A673 (cell line): Measurements from ENCODE around the gene SEC23B.

Experiments
- EZH2 ChIP-seq: fragments of 200-600 bp; sonication (generic); IDR thresholded peaks from 2 replicates; pipeline ENCODE4 v1.6.1; 2017; ENCODE audit warnings: borderline replicate concordance, low read depth, mild to moderate bottlenecking, mixed read lengths, antibody characterized with exemption, low read length; ENCODE audit not compliant: poor library complexity, severe bottlenecking
- TF ChIP-seq, protein P1 (sequence below): fragments of 300-800, 200-600 bp; sonication (generic); conservative IDR thresholded peaks from 2 replicates; pipeline ENCODE4 v1.5.1; 2017; ENCODE audit warnings: low read depth, mild to moderate bottlenecking, antibody characterized with exemption, low read length, moderate library complexity, mixed read lengths

DNA sequence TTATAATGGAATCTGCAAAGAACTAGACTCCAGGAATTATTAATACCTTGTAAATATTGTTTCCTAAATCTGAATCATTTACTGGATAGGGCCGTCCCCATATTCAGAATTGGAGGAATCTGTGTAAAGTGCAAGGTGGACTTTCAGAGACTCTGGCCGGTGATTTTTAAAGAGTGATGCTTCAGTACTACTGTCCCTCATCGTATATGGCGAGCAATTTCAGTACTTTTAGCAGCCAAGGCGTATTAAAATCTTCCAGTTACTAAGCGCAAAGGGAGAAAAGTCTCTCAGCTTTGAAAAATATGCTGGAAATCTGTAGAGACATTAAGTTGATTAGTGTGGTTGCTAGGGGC is 60.0 kb downstream of the SEC23B start:
- TF ChIP-seq, protein P1, sequence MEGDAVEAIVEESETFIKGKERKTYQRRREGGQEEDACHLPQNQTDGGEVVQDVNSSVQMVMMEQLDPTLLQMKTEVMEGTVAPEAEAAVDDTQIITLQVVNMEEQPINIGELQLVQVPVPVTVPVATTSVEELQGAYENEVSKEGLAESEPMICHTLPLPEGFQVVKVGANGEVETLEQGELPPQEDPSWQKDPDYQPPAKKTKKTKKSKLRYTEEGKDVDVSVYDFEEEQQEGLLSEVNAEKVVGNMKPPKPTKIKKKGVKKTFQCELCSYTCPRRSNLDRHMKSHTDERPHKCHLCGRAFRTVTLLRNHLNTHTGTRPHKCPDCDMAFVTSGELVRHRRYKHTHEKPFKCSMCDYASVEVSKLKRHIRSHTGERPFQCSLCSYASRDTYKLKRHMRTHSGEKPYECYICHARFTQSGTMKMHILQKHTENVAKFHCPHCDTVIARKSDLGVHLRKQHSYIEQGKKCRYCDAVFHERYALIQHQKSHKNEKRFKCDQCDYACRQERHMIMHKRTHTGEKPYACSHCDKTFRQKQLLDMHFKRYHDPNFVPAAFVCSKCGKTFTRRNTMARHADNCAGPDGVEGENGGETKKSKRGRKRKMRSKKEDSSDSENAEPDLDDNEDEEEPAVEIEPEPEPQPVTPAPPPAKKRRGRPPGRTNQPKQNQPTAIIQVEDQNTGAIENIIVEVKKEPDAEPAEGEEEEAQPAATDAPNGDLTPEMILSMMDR: no peak
- TF ChIP-seq EZH2: no peak
